Hematopoietic multipotent progenitor cell treated with erythropoietin and hydrocortisone succinate and interleukin-3 and kit ligand, for 17 days (in vitro differentiated cells): ENCODE data around the gene CAMTA1.

Experiments
- DNase-seq: peaks from one replicate; pipeline ENCODE4 v3.0.0-alpha.2; 2015; ENCODE audit warnings: low spot score

The CAMTA1 gene

DNA sequence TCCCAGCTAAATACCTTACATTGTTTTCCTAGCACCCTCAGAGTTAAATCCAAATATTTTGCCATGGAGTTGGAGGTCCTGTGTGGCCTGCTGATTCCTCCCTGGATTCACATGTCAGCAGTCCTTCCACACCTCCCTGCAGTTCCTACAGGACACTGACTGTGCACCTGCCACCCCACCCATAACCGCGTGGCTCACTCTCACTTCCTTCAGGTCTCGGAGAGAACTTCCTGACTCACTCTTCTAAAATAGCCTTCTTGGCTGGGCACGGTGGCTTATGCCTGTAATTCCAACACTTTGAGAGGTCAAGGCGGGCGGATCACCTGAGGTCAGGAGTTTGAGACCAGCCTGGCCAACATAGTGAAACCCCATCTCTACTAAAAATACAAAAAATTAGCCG lies 8.4 kb upstream of the CAMTA1 start:
- DNase-seq = no peak

DNA sequence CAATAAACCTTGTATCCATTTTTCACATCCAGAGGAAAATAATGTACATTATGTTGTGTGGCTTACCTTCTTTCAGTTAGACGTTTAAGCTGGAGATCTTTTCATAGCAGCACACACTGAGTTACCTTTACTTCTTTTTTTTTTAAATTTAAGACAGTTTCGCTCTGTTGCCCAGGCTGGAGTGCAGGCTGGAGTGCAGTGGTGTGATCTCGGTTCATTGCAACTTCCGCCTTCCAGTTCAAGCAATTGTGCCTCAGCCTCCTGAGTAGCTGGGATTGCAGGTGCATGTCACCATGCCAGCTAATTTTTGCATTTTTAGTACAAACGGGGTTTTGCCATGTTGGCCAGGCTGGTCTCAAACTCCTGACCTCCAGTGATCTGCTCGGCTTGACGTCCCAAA lies 7.4 kb upstream of the CAMTA1 start:
- no peak for DNase-seq

DNA sequence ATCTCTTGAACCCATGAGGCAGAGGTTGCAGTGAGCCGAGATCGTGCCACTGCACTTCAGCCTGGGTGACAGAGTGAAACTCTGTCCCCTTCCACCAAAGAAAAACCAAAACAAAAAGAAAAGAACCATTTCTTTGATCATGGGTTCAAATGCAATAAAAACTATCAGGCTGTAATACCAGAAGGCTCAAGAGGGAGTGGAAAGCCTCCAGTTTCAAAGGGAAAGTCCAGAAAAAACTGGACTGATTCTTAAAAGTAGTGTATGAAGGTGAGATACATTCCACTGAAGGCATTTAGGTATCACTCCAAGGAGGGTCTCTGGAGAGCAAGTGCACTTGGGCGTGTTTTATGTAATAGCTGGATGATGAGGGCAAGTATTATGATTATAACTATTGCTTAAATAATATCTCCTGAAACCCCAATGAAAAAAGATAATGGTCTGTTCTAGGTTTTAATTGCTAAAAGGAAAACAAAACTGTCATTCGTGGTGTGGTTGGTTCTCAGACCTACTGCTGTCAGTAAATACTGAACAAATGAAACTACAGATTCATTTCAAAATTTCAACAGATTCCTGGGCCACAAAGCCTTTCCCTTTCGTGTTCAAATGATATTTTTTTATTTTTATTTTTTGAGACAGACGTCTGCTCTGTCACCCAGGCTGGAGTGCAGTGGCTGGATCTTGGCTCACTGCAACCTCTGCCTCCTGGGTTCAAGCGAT lies 6.0 kb upstream of the CAMTA1 start:
- DNase-seq = no peak

DNA sequence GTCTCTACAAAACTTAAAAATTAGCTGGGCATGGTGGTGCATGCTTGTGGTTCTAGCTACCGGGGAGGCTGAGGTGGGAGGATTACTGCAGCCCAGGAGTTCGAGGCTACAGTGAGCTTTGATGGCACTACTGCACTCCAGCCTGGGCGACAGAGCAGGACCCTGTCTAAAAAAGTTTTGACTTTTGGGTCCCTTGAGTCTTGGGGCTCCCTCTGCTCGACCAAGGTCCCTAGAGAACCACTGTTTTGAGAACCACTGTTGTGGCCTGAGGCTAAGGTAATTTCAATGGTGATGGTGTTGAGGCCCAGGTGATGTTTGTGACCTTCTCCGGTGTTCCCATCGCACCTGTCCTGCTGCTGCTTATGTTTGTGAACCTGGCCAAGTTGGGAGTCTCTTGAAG lies 3.1 kb upstream of the CAMTA1 start:
- DNase-seq = no peak

DNA sequence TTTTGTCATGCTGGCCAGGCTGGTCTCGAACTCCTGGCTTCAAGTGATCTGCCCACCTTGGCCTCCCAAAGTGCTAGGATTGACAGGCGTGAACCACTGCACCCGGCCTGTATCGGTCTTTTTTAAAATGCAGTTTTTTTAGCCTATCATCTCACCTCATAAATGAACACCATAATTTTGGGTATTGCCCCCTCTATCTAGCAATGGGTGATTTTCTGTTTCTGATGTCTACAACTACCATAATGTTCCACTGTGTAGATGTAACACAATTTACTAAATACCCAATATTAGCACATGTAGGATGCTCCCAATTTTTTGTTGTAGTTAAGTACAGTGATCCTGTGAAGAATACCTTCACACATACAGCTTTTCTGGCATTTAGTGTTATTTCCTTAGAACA lies 2.0 kb upstream of the CAMTA1 start:
- peak; percentile 12 for DNase-seq

DNA sequence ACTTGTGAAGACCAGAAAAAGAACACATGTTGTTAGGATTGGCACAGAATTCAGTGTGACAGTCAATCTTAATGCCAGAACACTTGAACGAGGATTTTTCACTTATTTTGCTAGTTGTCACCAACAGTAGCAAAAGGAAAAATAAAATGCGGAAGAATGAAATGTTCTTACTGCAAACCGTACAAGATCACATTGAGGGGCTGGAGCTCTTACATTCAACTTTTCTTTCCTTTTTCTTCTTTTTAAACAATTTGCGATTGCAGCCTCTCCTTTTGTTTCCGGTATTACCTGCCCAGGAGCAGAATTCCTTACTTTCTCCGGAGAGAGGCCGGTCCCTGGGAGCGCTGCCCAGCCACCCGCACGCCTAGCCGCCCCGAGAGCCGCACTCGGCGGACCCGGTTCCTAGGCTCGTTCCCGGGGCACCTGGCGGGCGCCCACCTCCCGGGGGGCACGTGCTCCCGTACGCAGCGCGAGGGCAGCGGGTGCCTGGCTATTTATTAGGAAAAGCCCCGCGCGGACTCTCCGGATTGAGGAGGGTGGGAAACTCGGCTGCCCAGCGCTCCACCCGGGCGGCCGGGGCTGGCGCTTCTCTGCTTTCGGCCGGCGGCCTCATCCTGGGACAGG lies 1.2 kb upstream of the CAMTA1 start:
- DNase-seq = peak; percentile 50

DNA sequence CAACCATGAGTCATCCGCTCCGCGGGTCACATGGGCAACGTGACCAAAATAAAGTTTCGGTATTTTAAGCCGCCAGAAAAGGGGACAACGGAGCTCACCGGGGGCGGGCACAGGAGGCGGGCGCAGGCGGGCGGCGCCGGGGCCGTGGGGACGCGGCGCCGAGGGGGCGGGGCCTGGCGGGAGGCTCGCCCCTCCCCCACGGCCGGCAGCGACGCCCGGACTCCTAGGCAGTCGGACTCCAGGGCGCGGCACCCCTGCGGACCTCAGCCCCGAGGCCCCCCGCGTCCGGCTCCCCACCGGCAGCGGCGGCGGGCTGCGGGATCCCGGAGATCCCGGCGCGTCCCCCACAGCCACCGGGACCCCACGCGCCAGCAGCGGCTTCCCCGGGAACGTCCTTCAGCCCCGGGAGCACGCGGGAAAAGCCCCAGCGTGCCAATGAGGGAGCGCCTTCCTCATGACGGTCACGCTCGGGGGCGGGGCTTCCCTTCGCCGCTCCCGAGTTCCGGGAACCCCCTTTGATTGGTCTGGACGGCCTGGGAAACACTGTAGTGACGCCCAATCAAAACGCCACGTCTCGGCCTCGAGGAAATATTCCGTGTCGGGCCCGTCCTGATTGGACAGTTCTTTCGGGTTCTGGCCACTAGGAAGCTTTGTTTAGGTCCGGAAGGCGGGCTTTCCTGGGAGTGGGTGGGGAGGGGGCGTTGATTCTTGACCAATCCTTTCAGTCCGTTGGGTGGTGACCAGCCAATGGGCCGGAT lies 515 bp upstream of the CAMTA1 start:
- peak; percentile 100 for DNase-seq

DNA sequence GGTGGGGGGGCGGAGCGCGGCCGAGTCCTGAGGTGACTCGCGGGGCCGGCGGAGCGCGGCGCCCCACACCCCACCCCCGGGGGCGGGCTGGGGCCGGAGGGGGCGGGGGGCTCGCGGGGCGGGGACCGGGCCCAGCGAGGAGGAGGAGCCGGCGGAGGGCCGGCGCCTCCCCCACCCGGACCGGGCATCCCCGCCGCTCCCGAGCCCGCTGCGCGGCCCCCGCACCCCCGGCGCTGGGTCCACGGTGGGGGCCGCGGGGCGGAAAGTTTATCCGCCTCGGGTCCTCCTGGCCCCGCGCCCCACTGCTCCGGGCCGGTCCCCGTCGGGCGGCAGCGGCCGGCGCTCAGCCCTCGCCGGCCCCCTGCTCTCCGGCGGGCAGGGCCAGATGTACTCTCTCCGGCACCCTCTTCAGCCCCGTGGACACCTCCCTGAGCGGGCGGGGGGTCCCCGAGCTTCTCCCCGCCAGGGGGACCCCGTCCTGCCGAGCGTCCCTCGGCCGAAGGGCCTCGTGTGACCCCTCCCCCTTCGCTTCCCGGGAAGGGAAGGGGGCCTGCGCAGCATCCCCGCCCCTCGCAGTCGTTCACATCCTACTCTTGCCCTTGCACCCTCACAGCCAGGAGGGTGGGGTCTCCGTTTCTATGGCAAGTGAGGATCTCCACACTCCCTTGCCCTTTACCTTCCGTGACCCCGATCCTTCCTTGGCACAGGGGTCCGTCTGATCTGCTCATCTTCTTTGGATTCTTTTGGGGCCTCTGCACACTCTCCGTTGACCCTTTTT lies 663 bp downstream of the CAMTA1 start:
- peak; percentile 49 for DNase-seq

DNA sequence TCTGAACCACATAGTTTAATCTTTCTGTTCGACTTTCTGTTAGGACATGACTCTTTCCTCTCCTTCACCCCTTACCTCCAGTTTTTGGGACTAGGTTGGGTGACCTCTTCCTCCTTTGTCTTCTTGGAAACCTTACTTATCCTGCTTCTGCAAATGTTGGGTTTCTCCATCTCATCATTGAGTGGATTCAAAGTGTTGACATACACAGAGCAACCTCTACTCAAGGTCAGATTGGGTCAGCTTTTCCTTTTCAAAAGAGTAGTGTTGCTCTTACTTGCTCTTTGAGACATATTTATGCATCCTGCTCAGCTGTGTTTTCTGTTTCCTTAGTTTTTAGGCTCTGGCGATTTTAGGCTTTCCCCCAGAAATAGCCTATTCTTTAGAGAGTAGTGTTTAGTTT lies 3.7 kb downstream of the CAMTA1 start:
- no peak for DNase-seq

DNA sequence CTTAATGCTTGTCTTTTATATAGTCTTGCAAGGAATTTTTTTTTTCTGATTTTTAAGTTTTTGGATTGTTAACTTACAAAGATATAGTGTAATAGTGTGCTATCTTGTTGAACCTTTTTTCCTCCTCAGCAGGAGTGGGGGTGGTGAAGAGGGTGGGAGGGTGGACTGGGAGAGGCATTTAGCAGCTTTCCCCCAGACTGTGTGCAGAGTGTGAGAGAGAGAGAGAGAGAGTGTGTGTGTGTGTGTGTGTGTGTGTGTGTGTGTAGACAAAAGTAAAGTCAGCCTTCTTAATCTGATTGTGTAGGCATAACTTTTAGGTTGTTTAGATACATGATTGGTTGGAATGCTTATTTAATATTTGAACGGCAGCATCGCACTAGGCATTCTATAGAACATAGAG lies 4.9 kb downstream of the CAMTA1 start:
- no peak for DNase-seq

DNA sequence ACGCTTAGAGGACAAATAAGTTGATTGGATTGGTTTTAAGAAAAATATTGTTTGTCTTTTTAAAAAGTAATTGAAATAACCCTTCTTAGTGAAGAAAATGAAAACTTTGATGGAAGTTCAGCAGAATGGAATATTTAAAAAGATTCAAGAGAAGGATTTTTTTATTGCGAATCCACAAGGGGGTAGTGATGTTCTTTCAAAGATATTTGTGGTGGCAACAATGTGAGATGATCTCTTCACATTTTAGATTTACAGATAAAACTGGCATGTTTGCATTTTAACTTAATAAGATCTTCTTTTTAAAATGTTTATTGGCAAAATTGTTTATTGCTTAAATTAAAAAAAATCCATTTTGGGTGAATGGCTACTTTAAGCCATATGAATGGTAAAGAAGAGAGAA lies 8.9 kb downstream of the CAMTA1 start:
- no peak for DNase-seq

DNA sequence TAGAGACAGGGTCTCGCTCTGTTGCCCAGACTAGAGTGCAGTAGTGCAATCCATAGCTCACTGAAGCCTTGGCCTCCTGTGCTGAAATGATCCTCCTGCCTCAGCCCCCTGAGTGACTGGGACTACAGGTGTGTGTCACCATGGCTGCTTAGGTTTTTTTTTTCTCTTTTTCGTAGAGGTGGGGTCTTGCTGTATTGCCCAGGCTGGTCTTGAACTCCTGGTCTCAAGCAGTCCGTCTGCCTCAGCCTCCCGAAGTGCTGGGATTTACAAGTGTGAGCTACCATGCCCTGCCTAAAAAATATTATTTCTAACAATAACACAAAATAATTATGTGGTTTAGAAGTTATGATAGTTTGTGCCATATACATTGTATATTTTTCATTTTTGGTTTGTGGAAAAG lies 9.9 kb downstream of the CAMTA1 start:
- DNase-seq = no peak

DNA sequence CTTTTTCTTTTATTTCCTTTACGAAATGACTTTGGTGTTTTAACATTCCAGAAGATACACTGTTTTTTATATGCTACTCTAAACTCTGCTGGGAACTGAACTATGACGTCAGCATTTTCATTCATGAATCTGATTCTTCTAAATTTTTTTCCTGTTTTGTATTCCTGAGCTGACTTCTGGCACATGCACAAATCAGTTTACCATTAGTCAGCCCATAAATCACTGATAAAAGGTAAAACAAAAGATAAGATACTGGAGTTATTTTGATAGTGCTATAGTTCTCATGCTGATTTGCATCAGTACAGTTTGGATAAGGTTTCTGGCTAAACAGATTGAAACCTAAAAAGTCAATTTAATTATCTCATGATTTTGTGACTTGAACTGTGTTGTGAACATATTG lies 10.4 kb downstream of the CAMTA1 start:
- no peak for DNase-seq

DNA sequence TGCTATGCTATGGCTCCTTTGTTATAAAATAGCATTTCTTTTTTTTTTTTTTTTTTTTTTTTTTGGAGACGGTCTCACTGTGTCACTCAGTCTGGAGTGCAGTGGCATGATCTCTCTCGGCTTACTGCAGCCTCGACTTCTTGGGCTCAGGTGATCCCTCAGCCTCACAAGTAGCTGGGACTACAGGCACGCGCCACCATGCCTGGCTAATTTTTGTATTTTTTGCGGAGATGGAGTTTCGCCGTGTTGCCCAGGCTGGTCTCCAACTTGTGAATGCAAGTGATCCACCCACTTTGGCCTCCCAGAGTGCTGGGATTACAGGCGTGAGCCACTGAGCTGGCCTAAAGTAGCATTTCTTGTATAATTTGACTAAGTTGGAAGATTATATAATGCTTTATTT lies 10.8 kb downstream of the CAMTA1 start:
- DNase-seq = no peak

DNA sequence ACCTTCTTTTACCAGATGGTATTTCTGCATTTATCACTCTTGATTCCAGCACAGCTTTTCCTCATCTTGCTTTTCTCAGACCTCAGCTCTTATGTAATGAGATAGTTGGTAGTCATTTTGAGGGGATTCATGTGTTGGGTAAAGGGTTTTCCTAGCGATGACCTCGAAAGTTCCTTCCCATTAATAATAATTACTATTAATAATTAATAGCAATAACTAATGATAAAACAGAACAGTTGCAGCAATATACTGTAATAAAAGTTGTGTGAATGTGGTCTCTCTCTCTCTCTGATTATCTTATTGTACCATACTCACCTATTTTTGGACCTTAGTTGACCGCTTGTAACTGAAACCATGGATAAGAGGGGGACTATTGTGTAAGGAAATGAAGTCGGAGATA lies 14.2 kb downstream of the CAMTA1 start:
- DNase-seq = no peak

DNA sequence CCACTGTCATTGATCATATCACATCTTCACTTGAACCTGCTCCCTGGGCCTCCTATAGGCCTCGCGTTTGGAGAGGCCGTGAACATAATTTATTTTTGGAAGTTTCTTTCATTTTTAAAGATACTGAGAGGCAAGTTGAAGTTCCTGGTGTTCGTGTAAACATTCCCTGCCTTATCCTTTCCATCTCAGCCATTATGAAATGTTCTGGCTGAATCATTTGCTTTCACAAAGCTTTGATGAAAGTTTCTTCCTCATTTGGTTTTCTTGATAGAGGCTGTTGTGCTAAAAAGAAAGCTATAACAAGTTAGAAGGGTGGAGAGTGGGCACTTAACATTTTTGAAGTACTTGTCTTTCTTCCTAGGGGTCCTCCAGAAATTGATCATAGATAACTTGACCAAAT lies 15.5 kb downstream of the CAMTA1 start:
- no peak for DNase-seq

DNA sequence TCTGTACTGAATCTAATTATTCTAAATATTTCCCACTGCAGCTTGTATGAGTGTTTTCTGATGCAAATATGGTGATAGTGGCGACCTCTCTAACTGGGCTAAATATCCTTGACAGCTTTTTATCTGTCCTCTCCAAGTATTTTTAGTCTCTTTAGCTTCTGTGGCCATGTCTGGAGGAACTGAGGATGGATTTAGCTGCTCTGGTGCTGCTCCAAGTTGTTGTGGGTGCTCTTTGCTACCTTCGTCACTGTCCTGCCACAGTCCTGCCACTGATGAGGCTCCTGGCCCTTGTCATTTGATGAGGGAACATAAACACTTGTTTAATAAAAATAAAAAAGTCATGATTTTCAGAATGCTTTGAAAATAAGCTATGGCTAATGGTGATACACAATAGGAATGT lies 15.9 kb downstream of the CAMTA1 start:
- DNase-seq = no peak

DNA sequence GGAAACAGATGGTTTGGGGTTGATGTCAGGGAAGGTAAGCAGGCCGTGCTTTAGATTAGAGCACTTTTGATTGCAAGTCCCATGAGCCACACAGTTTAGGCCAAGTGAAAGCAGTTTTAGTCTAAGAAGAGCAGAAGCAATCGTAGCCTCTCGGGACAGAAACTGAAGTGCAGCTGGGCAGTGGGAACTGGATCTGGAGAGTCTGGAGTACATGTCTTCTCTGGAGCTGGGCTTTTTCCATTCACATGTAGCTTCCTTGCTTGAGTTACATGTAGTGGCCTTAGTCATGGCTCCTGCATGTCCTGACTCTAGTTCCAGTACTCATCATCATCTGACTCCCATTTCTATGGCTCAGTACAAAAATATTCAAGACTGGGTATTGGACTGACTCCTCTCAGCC lies 16.7 kb downstream of the CAMTA1 start:
- DNase-seq = no peak

DNA sequence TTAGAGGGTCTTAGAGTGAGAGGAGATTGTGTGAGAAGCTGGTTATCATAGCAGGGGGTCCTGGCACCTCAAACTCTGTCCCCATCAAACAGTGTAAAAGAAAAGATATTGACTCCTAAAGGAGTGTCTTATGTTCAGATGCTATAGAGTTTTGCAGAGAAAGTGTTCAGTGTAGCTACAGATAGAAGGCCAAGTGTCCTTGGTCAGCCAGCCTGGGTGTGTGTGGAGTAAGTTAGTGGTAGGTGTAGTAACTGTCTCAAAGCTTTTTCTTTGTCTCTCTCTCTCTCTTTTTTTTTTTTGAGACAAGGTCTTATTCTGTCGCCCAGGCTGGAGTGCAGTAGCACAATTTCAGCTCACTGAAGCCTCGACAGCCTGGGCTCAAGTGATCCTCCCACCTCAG lies 17.2 kb downstream of the CAMTA1 start:
- DNase-seq = no peak

DNA sequence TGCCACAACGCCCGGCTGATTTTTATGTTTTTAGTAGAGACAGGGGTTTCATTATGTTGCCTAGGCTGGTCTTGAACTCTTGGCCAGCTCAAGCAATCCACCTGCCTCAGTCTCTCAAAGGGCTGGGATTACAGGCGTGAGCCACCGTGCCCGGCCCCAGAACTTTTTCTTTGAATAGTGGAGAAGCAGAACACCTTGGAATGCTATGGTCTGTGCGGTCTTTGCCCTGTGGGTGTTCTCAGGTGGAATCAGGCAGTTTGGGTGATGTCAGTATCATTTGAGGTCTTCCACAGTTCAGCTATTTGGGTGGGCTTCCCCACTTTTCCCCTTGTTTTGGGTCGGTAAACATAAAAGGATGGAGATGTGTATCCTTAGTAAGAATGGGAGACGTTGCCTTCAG lies 17.6 kb downstream of the CAMTA1 start:
- DNase-seq = no peak

DNA sequence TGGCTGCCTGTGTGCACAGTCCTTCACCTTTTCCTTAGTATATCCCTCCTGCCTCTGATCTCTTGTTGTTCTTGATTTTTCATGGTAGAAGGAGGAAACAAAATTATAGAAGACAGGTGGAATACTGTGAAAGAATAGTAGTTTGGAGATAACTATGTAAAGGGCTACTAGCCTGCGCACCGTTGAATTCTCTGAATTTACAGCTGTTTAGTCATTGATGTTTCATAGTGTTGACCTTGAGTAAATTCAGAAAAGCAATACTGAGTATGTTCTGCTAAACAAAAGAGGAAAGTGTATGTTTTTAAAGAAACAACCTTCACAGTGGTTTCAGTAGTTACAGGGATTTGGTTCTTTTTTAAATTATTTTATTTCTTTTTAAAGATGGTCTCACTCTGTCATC lies 18.1 kb downstream of the CAMTA1 start:
- DNase-seq = no peak

DNA sequence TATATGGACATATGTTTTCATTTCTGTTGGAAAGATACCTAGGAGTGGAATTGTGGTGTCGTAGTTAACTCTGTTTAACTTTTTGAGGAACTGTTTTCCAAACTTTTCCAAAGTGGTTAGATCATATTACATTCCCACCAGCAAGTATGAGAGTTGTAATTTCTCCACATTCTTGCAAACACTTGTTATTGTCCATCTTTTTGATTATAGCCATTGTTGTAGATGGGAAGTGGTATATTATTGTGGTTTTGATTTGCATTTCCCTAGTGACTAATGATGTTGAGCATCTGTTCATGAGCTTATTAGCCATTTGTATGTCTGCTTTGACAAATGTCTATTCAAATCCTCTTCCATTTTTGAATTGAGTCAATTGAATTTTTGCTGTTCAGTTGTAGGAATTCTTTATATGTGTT lies 19.8 kb downstream of the CAMTA1 start:
- no peak for DNase-seq

DNA sequence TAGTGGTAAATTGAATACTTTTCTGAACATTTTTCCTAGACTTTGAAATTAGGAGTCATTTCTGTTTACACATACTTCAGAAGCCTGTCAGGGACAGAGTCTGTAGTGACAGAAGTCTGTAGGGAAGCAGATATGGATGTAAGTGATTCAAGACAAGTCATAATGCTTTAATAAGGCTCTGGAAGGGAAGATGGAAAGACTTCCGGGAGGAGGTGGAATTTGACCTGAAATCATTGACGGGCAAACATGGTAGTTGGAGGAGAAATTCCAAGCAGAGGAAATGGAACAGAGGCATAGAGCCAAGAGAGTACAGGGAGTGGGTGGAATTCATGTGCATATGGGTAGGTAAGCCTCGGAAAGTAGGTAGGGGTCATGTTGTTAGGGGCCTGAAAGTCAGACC lies 22.5 kb downstream of the CAMTA1 start:
- no peak for DNase-seq
